GM23248 (cell line): ENCODE data around the gene NTHL1.

ENCODE experiments used
- EZH2 ChIP-seq: fragments of 200-600 bp; sonication (generic); IDR thresholded peaks from 2 replicates; pipeline ENCODE4 v1.6.1; 2018; ENCODE audit warnings: antibody characterized with exemption, mild to moderate bottlenecking; ENCODE audit not compliant: insufficient read depth, poor library complexity, severe bottlenecking
- EZH2phosphoT487 ChIP-seq: fragments of 200-600 bp; sonication (generic); IDR thresholded peaks from 2 replicates; pipeline ENCODE4 v1.6.1; 2018; ENCODE audit warnings: antibody characterized with exemption, moderate library complexity, mild to moderate bottlenecking, low read depth; ENCODE audit not compliant: insufficient read depth

DNA sequence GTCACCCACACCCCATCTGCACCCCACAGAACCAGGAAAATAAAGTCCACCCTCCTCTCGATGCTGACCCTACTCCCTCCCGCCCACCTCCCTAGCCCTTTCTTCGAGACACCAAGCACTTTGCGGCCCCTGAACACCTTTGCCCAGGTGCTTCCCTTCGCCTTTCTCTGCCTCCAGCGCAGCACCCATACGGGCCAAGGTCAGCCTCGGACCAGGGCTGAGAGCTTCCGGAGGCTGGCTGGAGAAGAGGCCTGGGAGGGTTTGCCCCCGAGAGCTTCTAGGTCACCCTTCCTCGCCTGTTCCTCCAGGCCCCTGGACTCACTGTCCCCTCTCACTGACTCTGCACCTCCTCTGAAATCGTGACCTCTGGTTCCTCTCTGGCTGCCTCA lies 23.6 kb downstream of the NTHL1 start:
- TF ChIP-seq EZH2, result no peak
- no peak for TF ChIP-seq EZH2phosphoT487
